ENCODE measurements around the gene LGALS3.

- TF ChIP-seq GATA3 (IDR thresholded peaks at IDR 0.05; ENCODE audit: low read depth, low read length) (no peak), GATA2 (IDR thresholded peaks at IDR 0.05; ENCODE audit: low read depth, low read length) (no peak)
Measured at GRCh38 chr14:55158412-55158811, 29.4 kb downstream of the LGALS3 start.

Measured in SH-SY5Y (cell line).